Bronchial epithelial cell (primary cell): ENCODE data around the gene SLC19A3. TPM values are rescaled to one million over a fixed set of nuclear protein-coding genes. Genes with fewer than 3 reads are reported as not detected.
A peak's percentile ranks its signal among the peaks of the same experiment; 100 is the strongest.

Source experiments
- DNase-seq: peaks from one replicate; pipeline ENCODE4 v3.0.0-alpha.2; 2010; ENCODE audit warnings: low read depth
- FAIRE-seq: peaks from 2 replicates; lab custom pipeline; 2011; peaks lifted over from hg19 to GRCh38; lab: Jason Lieb, UNC
- H3K27me3 ChIP-seq: 2 replicates; pipeline ENCODE4 v1.5.1; 2011; ENCODE audit warnings: low read length; ENCODE audit not compliant: control insufficient read depth, insufficient read depth
- H3K36me3 ChIP-seq: 2 replicates; pipeline ENCODE4 v1.5.1; 2011; ENCODE audit warnings: low read length; ENCODE audit not compliant: control insufficient read depth, insufficient read depth
- H3K4me3 ChIP-seq: 2 replicates; pipeline ENCODE4 v1.5.1; 2011; ENCODE audit warnings: mild to moderate bottlenecking, low read depth, low read length, control low read depth
- CTCF ChIP-seq: IDR thresholded peaks from 2 replicates; pipeline ENCODE4 v1.5.1; 2011; ENCODE audit warnings: mild to moderate bottlenecking, moderate library complexity, low read length, control low read depth, inconsistent platforms; ENCODE audit not compliant: insufficient read depth, severe bottlenecking
- total RNA-seq: library from RNA; depleted of rRNA; stranded (reverse); fragments of >200 nt; gene quantifications from 2 replicates; pipeline ENCODE4 v1.2.1, GENCODE V29; 2014

Gene SLC19A3
- total RNA-seq, 1 donor from 2014 or later: not detected

GRCh38 chr2:227665189-227665940 lies 52.5 kb downstream of the SLC19A3 start:
- DNase-seq (no peak), FAIRE-seq (no peak)
- H3K4me3 ChIP-seq: no peak overlapping the region
- H3K27me3 ChIP-seq: no peaks in the 10 kb centered on the region
- no peaks in the 10 kb centered on the region for H3K36me3 ChIP-seq
- no peak for TF ChIP-seq CTCF

- no peak for TF ChIP-seq CTCF
- Histone ChIP-seq H3K27me3 (no peaks in the 10 kb centered on the region), H3K36me3 (no peaks in the 10 kb centered on the region), H3K4me3 (no peak overlapping the region)
- DNase-seq (no peak), FAIRE-seq (no peak)
These were observed 56.0 kb downstream of the SLC19A3 start for GRCh38 chr2:227661827-227662226.

- Histone ChIP-seq H3K36me3 (no peaks in the 10 kb centered on the region), H3K4me3 (no peak overlapping the region), H3K27me3 (no peaks in the 10 kb centered on the region)
- no peak for FAIRE-seq
- TF ChIP-seq CTCF: no peak
- DNase-seq: no peak
These were observed 56.7 kb downstream of the SLC19A3 start for GRCh38 chr2:227661025-227661649.

- DNase-seq: peak; percentile 51
- TF ChIP-seq CTCF: no peak
- Histone ChIP-seq H3K36me3 (no peaks in the 10 kb centered on the region), H3K27me3 (no peaks in the 10 kb centered on the region), H3K4me3 (no peak overlapping the region)
- no peak for FAIRE-seq
These were observed 60.5 kb downstream of the SLC19A3 start for GRCh38 chr2:227657199-227657845.

GRCh38 chr2:227655454-227655853 lies 62.4 kb downstream of the SLC19A3 start:
- Histone ChIP-seq H3K36me3 (no peaks in the 10 kb centered on the region), H3K4me3 (no peak overlapping the region), H3K27me3 (no peaks in the 10 kb centered on the region)
- no peak for TF ChIP-seq CTCF
- DNase-seq (peak; percentile 94), FAIRE-seq (no peak)
